ENCODE data around the gene HES6. TPM values are rescaled to one million over a fixed set of nuclear protein-coding genes. Genes with fewer than 3 reads are reported as not detected.
A peak's percentile ranks its signal among the peaks of the same experiment; 100 is the strongest.

HES6 gene
- total RNA-seq, 1 donor from 2014 or later = 5.0 TPM

- peaks cover 31% of the 10 kb centered on the region for H3K27me3 Mint-ChIP-seq (ENCODE audit: unreplicated experiment)
- peaks cover 11% of the 10 kb centered on the region for H3K4me1 Mint-ChIP-seq (ENCODE audit: unreplicated experiment)
- peaks cover 12% of the 10 kb centered on the region for H3K36me3 Mint-ChIP-seq (ENCODE audit: low read depth, unreplicated experiment)
- TF ChIP-seq CTCF (IDR thresholded peaks at IDR 0.05; ENCODE audit: unreplicated experiment) = no peak
- H3K27ac Mint-ChIP-seq (ENCODE audit: unreplicated experiment) = no peak overlapping the region
- H3K4me3 Mint-ChIP-seq (ENCODE audit: unreplicated experiment) = no peak overlapping the region
- DNase-seq (ENCODE audit: low spot score) = no peak
- H3K9me3 Mint-ChIP-seq (ENCODE audit: unreplicated experiment) = no peaks in the 10 kb centered on the region
Observed at GRCh38 chr2:238238311-238238765, 1.5 kb downstream of the HES6 start.

GRCh38 chr2:238237431-238238135 is 2.3 kb downstream of the HES6 start:
- no peak for DNase-seq (ENCODE audit: low spot score)
- no peak overlapping the region for H3K27ac Mint-ChIP-seq (ENCODE audit: unreplicated experiment)
- no peak for TF ChIP-seq CTCF (IDR thresholded peaks at IDR 0.05; ENCODE audit: unreplicated experiment)
- no peaks in the 10 kb centered on the region for H3K9me3 Mint-ChIP-seq (ENCODE audit: unreplicated experiment)
- peaks cover 7% of the 10 kb centered on the region for H3K4me1 Mint-ChIP-seq (ENCODE audit: unreplicated experiment)
- H3K27me3 Mint-ChIP-seq (ENCODE audit: unreplicated experiment) = peaks cover 31% of the 10 kb centered on the region
- H3K36me3 Mint-ChIP-seq (ENCODE audit: low read depth, unreplicated experiment) = peaks cover 12% of the 10 kb centered on the region
- H3K4me3 Mint-ChIP-seq (ENCODE audit: unreplicated experiment) = no peak overlapping the region

DNA sequence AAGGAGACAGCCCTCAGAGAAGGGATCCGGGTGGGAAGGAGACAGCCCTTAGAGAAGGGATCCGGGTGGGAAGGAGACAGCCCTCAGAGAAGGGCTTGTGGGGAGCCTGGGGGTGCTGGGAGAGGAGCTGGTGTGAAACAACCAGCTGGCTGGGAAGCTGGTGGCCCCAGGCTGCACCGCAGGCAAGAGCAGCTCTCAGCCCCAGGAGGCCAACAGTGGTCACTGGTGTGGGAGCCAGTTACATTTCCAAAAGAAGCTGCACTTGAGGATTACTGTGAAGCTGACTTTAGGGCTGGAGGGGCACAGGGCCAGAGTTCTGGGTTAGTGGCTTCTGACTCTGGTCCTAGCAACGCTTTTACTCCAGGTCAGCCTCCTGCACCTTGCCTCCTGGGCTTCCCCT is 3.3 kb downstream of the HES6 start:
- no peak for DNase-seq (ENCODE audit: low spot score)
- TF ChIP-seq CTCF (IDR thresholded peaks at IDR 0.05; ENCODE audit: unreplicated experiment) = no peak
- Mint-ChIP-seq H3K27ac (ENCODE audit: unreplicated experiment) (no peak overlapping the region), H3K27me3 (ENCODE audit: unreplicated experiment) (peaks cover 22% of the 10 kb centered on the region), H3K36me3 (ENCODE audit: low read depth, unreplicated experiment) (peaks cover 11% of the 10 kb centered on the region), H3K4me3 (ENCODE audit: unreplicated experiment) (no peak overlapping the region), H3K4me1 (ENCODE audit: unreplicated experiment) (peaks cover 6% of the 10 kb centered on the region), H3K9me3 (ENCODE audit: unreplicated experiment) (no peaks in the 10 kb centered on the region)

DNA sequence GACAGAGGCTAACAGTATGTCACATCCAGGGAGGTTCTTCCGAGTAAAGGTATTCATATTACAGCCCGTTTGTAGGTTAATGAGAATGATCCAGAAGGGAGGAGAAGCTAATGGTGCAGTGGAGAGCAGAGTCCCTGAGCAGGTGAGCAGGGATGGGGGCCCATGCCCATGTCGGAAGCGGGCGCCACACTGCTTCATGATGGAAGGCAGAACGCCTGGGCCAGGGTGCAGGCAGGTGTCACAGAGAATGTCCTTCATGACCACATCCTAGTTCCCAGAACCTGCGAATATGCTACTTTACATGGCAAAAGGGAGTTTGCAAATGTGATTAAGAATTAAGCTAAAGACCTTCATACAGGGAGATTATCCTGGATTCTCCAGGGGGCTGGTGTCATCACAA is 4.0 kb downstream of the HES6 start:
- Mint-ChIP-seq H3K4me3 (ENCODE audit: unreplicated experiment) (no peak overlapping the region), H3K36me3 (ENCODE audit: low read depth, unreplicated experiment) (peaks cover 11% of the 10 kb centered on the region), H3K4me1 (ENCODE audit: unreplicated experiment) (peaks cover 6% of the 10 kb centered on the region), H3K9me3 (ENCODE audit: unreplicated experiment) (no peaks in the 10 kb centered on the region), H3K27me3 (ENCODE audit: unreplicated experiment) (peaks cover 20% of the 10 kb centered on the region), H3K27ac (ENCODE audit: unreplicated experiment) (no peak overlapping the region)
- no peak for DNase-seq (ENCODE audit: low spot score)
- no peak for TF ChIP-seq CTCF (IDR thresholded peaks at IDR 0.05; ENCODE audit: unreplicated experiment)

- no peaks in the 10 kb centered on the region for H3K9me3 Mint-ChIP-seq (ENCODE audit: unreplicated experiment)
- peaks cover 25% of the 10 kb centered on the region for H3K27me3 Mint-ChIP-seq (ENCODE audit: unreplicated experiment)
- H3K27ac Mint-ChIP-seq (ENCODE audit: unreplicated experiment) = no peak overlapping the region
- no peak for TF ChIP-seq CTCF (IDR thresholded peaks at IDR 0.05; ENCODE audit: unreplicated experiment)
- peak overlapping the region; percentile 29 for H3K4me3 Mint-ChIP-seq (ENCODE audit: unreplicated experiment)
- H3K36me3 Mint-ChIP-seq (ENCODE audit: low read depth, unreplicated experiment) = peaks cover 11% of the 10 kb centered on the region
- no peak for DNase-seq (ENCODE audit: low spot score)
- peaks cover 10% of the 10 kb centered on the region for H3K4me1 Mint-ChIP-seq (ENCODE audit: unreplicated experiment)
Observed at GRCh38 chr2:238235331-238235732, 4.5 kb downstream of the HES6 start.
